ENCODE results near the gene KIF7. TPM values are rescaled to one million over a fixed set of nuclear protein-coding genes. Genes with fewer than 3 reads are reported as not detected.

Gene KIF7
- total RNA-seq, 4 donors from 2014 or later = 10.8 to 23.6 (median 18.9) TPM

DNA sequence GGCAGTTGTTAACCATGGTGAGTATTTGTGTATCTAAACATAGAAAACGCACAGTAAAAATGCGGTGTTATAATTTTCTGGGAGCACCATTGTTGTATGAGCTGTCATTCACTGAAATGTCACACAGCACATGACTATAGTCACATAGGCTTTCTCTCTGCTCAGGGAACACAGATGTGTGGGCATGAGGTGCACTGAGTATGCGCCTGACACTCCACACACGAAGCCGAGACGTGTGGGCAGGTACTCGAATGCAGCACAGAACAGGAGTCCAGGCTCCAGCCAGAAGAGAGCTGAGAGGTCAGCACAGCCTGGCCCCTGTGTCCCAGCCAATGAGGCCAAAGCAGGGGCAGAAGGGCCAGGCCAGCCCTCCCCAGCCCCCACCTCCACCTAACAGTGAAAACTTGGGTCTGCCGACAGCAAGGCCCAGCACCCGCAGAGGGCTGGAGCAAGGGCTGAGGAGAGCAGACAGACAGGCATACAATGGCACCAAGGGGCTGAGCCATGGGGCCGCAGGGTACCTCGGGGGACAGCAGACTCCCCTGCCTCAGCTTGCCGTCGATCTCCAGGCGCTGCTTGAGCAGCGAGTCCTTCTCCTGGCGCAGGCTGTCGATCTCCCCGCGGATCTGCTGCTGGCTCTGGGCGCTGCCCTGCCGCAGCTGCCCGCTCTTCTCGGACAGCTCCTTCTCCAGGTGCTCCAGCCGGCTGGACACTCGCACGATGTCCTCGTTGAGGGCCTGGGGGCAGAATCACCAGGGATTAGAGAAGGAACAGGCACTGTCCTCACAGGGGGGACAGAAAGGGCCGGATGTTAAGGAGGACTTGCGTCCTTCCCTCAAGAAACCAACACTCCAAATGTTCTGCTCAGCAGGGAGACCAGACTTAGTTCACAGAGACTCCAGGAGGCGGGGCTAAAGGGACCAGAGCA is 24.0 kb downstream of the KIF7 start:
- no peak overlapping the region for H3K27ac ChIP-seq (replicated peaks in 1 of 4)
- H3K4me1 ChIP-seq = no peaks in the 10 kb centered on the region
- WGBS = 95% methylated on average over 27 of the region's 30 CpGs
- no peak overlapping the region for H3K4me3 ChIP-seq
- H3K27me3 ChIP-seq = no peaks in the 10 kb centered on the region
- DNase-seq (ENCODE audit: extremely low spot score) = peak; percentile 39
- intact Hi-C loops (cut with DNase I) = no loop called here
- H3K9me3 ChIP-seq = no peaks in the 10 kb centered on the region
- peaks cover 46 to 78% (median 64%) of the 10 kb centered on the region in 4 donors for H3K36me3 ChIP-seq
- TF ChIP-seq POLR2AphosphoS5 (IDR thresholded peaks at IDR 0.05) = no peak
- TF ChIP-seq EP300 (IDR thresholded peaks at IDR 0.05) = no peak
- TF ChIP-seq, protein P1, sequence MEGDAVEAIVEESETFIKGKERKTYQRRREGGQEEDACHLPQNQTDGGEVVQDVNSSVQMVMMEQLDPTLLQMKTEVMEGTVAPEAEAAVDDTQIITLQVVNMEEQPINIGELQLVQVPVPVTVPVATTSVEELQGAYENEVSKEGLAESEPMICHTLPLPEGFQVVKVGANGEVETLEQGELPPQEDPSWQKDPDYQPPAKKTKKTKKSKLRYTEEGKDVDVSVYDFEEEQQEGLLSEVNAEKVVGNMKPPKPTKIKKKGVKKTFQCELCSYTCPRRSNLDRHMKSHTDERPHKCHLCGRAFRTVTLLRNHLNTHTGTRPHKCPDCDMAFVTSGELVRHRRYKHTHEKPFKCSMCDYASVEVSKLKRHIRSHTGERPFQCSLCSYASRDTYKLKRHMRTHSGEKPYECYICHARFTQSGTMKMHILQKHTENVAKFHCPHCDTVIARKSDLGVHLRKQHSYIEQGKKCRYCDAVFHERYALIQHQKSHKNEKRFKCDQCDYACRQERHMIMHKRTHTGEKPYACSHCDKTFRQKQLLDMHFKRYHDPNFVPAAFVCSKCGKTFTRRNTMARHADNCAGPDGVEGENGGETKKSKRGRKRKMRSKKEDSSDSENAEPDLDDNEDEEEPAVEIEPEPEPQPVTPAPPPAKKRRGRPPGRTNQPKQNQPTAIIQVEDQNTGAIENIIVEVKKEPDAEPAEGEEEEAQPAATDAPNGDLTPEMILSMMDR (IDR thresholded peaks at IDR 0.05) = no peak

DNA sequence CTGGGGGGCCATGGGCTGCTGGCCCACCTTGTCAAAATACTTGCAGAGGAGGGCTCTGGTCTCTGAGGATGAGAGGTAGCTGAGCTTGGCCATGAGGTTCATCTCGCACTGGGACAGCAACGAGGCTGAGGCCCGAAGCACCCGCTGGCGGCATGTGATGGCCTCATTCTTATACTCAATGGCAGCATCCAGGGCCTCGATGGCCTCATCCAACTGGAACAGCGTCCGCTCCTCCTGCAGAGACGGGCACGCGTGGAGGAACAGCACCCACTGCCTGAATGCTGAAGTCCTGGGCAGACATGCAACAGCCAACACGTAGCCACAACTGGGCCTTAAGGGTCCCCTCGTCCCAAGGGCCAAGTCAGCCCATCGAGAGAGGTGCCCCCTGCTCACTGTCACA is 25.0 kb downstream of the KIF7 start:
- intact Hi-C loops (cut with DNase I) = no loop called here
- H3K9me3 ChIP-seq = no peaks in the 10 kb centered on the region
- no peak for TF ChIP-seq EP300 (IDR thresholded peaks at IDR 0.05)
- no peak for TF ChIP-seq POLR2A (IDR thresholded peaks at IDR 0.05; ENCODE audit: low read depth)
- TF ChIP-seq, protein P1 (IDR thresholded peaks at IDR 0.05) = no peak
- TF ChIP-seq POLR2AphosphoS5 (IDR thresholded peaks at IDR 0.05) = no peak
- DNase-seq (ENCODE audit: extremely low spot score) = no peak
- H3K4me1 ChIP-seq = no peaks in the 10 kb centered on the region
- 100% methylated on average over 8 of the region's 14 CpGs for WGBS
- no peaks in the 10 kb centered on the region for H3K27me3 ChIP-seq
- H3K36me3 ChIP-seq = peaks cover 49 to 87% (median 69%) of the 10 kb centered on the region in 4 donors
- H3K4me3 ChIP-seq = no peak overlapping the region
- no peak overlapping the region for H3K27ac ChIP-seq (replicated peaks in 1 of 4)

DNA sequence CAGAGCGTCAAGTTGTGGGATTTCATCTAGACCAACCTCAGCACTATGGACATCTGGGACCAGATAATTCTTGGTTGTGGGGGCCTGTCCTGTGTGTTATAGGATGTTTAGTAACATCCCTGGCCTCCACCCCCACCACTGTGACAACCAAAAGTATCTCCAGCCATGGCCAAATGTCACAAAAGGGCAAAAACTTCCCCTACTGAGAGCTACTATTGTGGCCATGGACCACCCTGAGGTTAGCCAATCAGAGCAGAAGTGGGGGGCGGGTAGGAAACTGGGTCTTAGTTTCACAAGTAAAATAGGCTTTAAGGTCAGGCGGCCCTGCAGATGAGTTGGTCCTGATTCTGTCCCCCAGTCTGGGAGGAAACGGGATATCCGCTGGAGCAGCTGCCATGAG is 25.4 kb downstream of the KIF7 start:
- TF ChIP-seq EP300 (IDR thresholded peaks at IDR 0.05) = no peak
- TF ChIP-seq POLR2AphosphoS5 (IDR thresholded peaks at IDR 0.05) = no peak
- TF ChIP-seq POLR2A (IDR thresholded peaks at IDR 0.05; ENCODE audit: low read depth) = no peak
- TF ChIP-seq, protein P1 (IDR thresholded peaks at IDR 0.05) = no peak
- no peaks in the 10 kb centered on the region for H3K9me3 ChIP-seq
- intact Hi-C loops (cut with DNase I) = no loop called here
- peaks cover 49 to 91% (median 71%) of the 10 kb centered on the region in 4 donors for H3K36me3 ChIP-seq
- 100% methylated on average over 3 of the region's 5 CpGs for WGBS
- H3K27me3 ChIP-seq = no peaks in the 10 kb centered on the region
- H3K27ac ChIP-seq (replicated peaks in 1 of 4) = no peak overlapping the region
- no peaks in the 10 kb centered on the region for H3K4me1 ChIP-seq
- DNase-seq (ENCODE audit: extremely low spot score) = peak; percentile 50
- H3K4me3 ChIP-seq = no peak overlapping the region

DNA sequence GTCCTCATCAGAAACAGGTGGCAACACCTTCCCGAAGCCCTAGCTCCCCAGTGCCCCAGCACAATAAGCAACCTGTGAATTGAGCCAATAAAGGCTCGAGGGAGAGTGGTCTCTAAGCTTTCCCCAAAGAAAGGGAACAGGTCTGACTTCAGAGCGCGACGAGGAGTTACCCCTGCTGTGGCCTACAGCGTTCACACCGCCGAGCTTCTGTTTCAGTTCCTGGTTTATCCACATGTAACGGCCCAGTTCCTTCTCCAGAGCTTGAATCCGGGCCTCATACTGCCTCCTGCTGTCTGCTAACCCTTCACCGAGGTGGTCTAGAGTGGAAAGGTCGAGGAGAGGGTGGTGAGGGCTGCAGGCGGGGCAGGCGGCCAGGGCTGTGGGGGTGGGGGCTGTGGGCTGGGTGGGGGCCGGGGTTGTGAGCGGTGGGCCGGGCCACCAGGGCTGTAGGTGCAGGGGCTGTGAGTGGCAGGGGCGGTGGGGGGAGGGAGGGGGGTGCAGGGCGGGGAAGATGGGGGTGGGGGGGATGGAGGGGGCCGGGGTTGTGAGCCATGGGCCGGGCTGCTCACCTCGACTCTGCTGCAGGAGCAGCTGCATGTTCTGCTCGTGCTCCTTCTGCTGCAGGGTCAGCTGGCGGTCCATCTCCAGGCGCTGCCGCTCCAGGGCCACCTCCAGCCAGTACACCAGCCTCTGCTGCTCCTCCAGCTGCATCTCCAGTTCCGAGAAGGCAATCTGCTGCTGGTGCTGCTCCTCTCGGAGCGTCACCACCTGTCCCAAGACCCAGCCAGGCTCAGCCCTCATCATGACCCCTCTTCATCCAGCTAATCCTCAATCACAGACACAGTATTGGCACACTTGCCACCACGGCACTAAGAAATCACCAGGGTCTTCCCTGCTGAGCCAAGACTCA is 26.2 kb downstream of the KIF7 start:
- 86% methylated on average over 20 of the region's 30 CpGs for WGBS
- Histone ChIP-seq H3K27me3 (no peaks in the 10 kb centered on the region), H3K9me3 (no peaks in the 10 kb centered on the region), H3K27ac (replicated peaks in 1 of 4) (no peak overlapping the region), H3K4me1 (no peaks in the 10 kb centered on the region), H3K36me3 (peaks cover 49 to 92% (median 71%) of the 10 kb centered on the region in 4 donors), H3K4me3 (no peak overlapping the region)
- intact Hi-C loops (cut with DNase I) = no loop called here
- peak; percentile 77 for DNase-seq (ENCODE audit: extremely low spot score)
- TF ChIP-seq, protein P1 (IDR thresholded peaks at IDR 0.05) = no peak
- TF ChIP-seq POLR2A (IDR thresholded peaks at IDR 0.05; ENCODE audit: low read depth) (no peak), POLR2AphosphoS5 (IDR thresholded peaks at IDR 0.05) (no peak), EP300 (IDR thresholded peaks at IDR 0.05) (no peak)

Data from esophagus muscularis mucosa (tissue), 4 donors.